Transverse colon (tissue), 4 donors: Measurements from ENCODE around the gene BAAT. TPM values are rescaled to one million over a fixed set of nuclear protein-coding genes. Genes with fewer than 3 reads are reported as not detected.

ENCODE experiments used
- DNase-seq: peaks from one replicate; pipeline ENCODE4 v3.0.0-alpha.2; 2019
- H3K27ac ChIP-seq, 4 donors: fragments of 200-600 bp; sonication (generic); 2 replicates each; pipeline ENCODE4 v1.5.1; 2016 to 2018; ENCODE audit warnings: inconsistent platforms in 4 of 4
- H3K27me3 ChIP-seq: fragments of 200-600 bp; sonication (generic); 2 replicates; pipeline ENCODE4 v1.5.1; 2017; ENCODE audit warnings: inconsistent platforms
- H3K36me3 ChIP-seq, 4 donors: fragments of 200-600 bp; sonication (generic); 2 replicates each; pipeline ENCODE4 v1.5.1; 2017 to 2019; ENCODE audit warnings: inconsistent platforms in 4 of 4
- H3K4me1 ChIP-seq, 4 donors: fragments of 200-600 bp; sonication (generic); 2 replicates each; pipeline ENCODE4 v1.5.1; 2017 to 2020; ENCODE audit warnings: inconsistent platforms in 4 of 4
- H3K4me3 ChIP-seq, 4 donors: fragments of 200-600 bp; sonication (generic); 1 replicate in 1 of 4; 2 replicates in 3 of 4; pipeline versions ENCODE4 v1.5.1 to v1.6.1; 2017 to 2019; ENCODE audit warnings: inconsistent platforms in 4 of 4
- H3K9me3 ChIP-seq, 2 donors: fragments of 200-600 bp; sonication (generic); 2 replicates each; pipeline ENCODE4 v1.5.1; 2017 to 2019; ENCODE audit warnings: inconsistent platforms in 2 of 2
- EP300 ChIP-seq: sonication (generic); formaldehyde crosslinking; IDR thresholded peaks from one replicate; pipeline ENCODE4 v1.6.1; 2017; ENCODE audit warnings: antibody characterized with exemption, low read depth
- POLR2A ChIP-seq: fragments of 450-650 bp; IDR thresholded peaks from one replicate; pipeline ENCODE4 v1.6.1; 2016; ENCODE audit warnings: antibody characterized with exemption, mild to moderate bottlenecking, moderate library complexity
- POLR2AphosphoS5 ChIP-seq, 3 donors: sonication (generic); formaldehyde crosslinking; IDR thresholded peaks; one replicate each; pipeline ENCODE4 v1.6.1; 2016; ENCODE audit warnings: antibody characterized with exemption in 3 of 3
- WGBS, 2 donors: methylation state at CpG; one replicate each; pipeline ENCODE4 v1.1.5; 2018; ENCODE audit warnings: low coverage in 1 of 2; 5-methylcytosine and 5-hydroxymethylcytosine counted together
- in situ Hi-C, 4 donors: fragments of 200-750 bp; cut with MboI; loops; one replicate each; pipeline versions ENCODE4 v1.15.0 to v1.15.1; 2017; ENCODE audit warnings: low sequenced_read_pairs in 3 of 4, low pct_ligation_motif_present in 1 of 4, low pct_unique_long_range_greater_than_20kb in 1 of 4
- intact Hi-C: fragments of 100-400 bp; cut with DNase I; formaldehyde crosslinking; loops from one replicate; pipeline ENCODE4 v1.15.1; 2023; ENCODE audit warnings: low total_unique reads
- total RNA-seq, 4 donors: library from RNA; depleted of rRNA; stranded (reverse); fragments of >200 nt; gene quantifications; one replicate each; pipeline ENCODE4 v1.1.0, GENCODE V29; 2016
- TF ChIP-seq, protein P1 (sequence below), 5 experiments: fragments of 200-600 bp in 3 of 5; fragments of 450-650 bp in 2 of 5; sonication (generic) in 3 of 5; IDR thresholded peaks; 1 replicate in 2 of 5; 2 replicates in 3 of 5; pipeline ENCODE4 v1.5.1; 2016 to 2017; ENCODE audit warnings: antibody characterized with exemption in 5 of 5, inconsistent platforms in 3 of 5, mild to moderate bottlenecking in 2 of 5, moderate library complexity in 1 of 5

Gene BAAT
- total RNA-seq, 4 donors from 2014 or later, result 0.14 TPM; not detected in 3

DNA sequence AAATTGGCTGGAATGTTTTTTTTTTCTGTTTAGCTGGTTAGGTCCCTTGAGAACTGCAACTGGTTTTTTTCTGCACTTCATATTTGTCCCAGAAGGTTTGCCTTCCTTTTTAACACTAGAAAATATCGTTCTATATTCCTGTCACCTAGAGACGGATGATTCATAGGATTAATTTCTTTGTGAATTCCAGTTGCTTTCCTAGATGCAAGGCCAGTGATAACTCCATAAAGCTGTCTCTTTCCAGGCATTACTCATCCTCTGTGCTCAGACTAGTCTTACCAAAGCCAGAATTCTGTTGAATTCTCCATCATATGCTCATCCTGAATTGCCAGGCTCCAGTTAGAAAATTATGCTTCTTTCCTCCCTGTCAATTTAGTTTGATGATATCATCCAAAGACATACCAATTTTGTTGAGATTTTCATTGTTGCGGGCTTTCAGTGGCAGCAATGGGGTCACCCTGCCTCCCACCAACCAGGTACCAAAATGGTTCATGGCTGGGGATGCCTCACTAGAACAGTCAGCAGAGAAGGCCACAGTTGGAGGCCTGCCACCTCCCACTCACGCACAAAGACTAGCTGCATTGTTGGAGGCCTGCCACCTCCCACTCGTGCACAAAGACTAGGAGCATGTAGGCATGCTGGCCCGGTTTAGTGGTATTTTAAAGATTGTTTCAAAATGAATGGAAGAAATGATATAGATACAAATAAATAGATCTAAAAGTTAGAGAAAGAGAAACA is 8.5 kb downstream of the BAAT start:
- H3K27ac ChIP-seq, result no peak overlapping the region
- H3K4me1 ChIP-seq, result no peaks in the 10 kb centered on the region
- no peaks in the 10 kb centered on the region for H3K27me3 ChIP-seq
- H3K4me3 ChIP-seq, result no peak overlapping the region
- WGBS, 2 donors, result 80 to 90% methylated on average over 3 to 6 of the region's 6 CpGs
- in situ Hi-C loops, result no loop called here
- intact Hi-C loops, result no loop called here
- peaks cover 0 to 3% of the 10 kb centered on the region in 2 donors for H3K9me3 ChIP-seq
- H3K36me3 ChIP-seq, result no peaks in the 10 kb centered on the region
- TF ChIP-seq, protein P1, sequence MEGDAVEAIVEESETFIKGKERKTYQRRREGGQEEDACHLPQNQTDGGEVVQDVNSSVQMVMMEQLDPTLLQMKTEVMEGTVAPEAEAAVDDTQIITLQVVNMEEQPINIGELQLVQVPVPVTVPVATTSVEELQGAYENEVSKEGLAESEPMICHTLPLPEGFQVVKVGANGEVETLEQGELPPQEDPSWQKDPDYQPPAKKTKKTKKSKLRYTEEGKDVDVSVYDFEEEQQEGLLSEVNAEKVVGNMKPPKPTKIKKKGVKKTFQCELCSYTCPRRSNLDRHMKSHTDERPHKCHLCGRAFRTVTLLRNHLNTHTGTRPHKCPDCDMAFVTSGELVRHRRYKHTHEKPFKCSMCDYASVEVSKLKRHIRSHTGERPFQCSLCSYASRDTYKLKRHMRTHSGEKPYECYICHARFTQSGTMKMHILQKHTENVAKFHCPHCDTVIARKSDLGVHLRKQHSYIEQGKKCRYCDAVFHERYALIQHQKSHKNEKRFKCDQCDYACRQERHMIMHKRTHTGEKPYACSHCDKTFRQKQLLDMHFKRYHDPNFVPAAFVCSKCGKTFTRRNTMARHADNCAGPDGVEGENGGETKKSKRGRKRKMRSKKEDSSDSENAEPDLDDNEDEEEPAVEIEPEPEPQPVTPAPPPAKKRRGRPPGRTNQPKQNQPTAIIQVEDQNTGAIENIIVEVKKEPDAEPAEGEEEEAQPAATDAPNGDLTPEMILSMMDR (IDR thresholded peaks at IDR 0.05), result no peak
- TF ChIP-seq EP300, result no peak
- TF ChIP-seq POLR2AphosphoS5 (IDR thresholded peaks at IDR 0.05), result no peak
- TF ChIP-seq POLR2A, result no peak
- DNase-seq, result no peak

DNA sequence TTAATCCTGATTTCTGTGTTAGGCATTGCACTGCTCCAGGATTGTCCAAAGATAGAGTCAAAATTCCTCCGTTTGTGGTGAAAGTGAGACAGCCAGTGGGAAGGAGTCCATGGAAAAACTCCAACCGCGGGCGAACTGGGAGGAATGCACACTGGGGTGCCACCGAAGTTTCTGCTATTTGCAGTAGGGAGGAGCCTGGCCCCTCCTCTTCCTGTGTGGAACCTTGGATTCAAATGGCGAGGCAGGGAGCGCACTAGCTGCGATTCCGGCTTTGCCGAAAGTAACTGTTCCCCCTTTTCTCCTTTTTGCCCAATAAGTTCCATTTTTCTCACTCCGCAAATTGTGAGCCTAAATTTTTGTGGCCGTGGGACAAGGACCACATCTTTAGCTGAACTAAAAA is 9.3 kb downstream of the BAAT start:
- TF ChIP-seq POLR2A (no peak), POLR2AphosphoS5 (IDR thresholded peaks at IDR 0.05) (no peak), EP300 (no peak)
- TF ChIP-seq, protein P1 (IDR thresholded peaks at IDR 0.05), result no peak
- Histone ChIP-seq H3K4me3 (no peak overlapping the region), H3K27me3 (no peaks in the 10 kb centered on the region), H3K4me1 (no peaks in the 10 kb centered on the region), H3K9me3 (peaks cover 0 to 3% of the 10 kb centered on the region in 2 donors), H3K36me3 (no peaks in the 10 kb centered on the region), H3K27ac (no peak overlapping the region)
- WGBS, 2 donors, result 88 to 89% methylated on average over 6 to 12 of the region's 12 CpGs
- in situ Hi-C loops, result no loop called here
- DNase-seq, result no peak
- intact Hi-C loops, result no loop called here

DNA sequence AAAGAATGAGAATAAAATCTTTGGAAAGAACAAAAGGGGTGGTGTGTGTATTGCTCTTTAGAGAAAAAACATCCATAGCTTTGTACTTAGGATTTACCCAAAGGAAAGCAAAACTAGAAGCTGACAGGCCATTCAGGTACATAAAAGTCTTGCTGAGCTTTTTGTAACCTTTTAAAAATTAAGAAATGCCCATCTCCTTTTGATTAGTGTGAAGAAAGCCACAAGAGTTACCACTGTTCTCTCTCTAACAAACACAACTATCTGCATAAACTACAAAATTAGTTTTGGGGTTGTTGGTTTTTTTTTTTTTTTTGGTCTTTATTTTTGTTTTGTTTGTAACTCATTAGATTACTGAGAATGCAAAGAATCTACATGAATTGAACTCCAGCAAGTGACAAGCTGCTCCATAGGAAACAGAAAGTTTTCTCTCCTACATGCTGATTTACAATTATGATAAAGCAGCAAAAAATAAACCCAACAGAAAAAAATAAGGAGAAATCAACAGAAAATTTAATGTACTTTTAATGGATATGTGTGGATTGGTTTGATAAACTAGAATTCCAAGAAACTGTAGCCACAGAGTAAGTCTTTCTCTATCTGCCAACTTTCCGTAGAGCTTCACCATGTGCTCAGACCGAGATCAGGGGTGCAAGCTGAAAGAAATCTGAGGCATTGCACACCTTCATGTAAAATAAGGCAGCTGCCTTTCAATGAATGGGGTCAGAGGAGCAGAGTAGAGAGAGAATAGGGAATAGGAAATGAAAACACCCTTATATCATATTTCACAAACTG is 12.3 kb downstream of the BAAT start:
- Histone ChIP-seq H3K27ac (no peak overlapping the region), H3K4me3 (no peak overlapping the region), H3K4me1 (no peaks in the 10 kb centered on the region), H3K27me3 (no peaks in the 10 kb centered on the region), H3K9me3 (peaks cover 0 to 3% of the 10 kb centered on the region in 2 donors), H3K36me3 (no peaks in the 10 kb centered on the region)
- TF ChIP-seq POLR2A (no peak), POLR2AphosphoS5 (IDR thresholded peaks at IDR 0.05) (no peak), EP300 (no peak)
- TF ChIP-seq, protein P1 (IDR thresholded peaks at IDR 0.05), result no peak
- in situ Hi-C loops (no loop called here), intact Hi-C loops (no loop called here)
- 71 to 83% methylated on average over 2 of the region's 2 CpGs for WGBS, 2 donors
- DNase-seq, result no peak

DNA sequence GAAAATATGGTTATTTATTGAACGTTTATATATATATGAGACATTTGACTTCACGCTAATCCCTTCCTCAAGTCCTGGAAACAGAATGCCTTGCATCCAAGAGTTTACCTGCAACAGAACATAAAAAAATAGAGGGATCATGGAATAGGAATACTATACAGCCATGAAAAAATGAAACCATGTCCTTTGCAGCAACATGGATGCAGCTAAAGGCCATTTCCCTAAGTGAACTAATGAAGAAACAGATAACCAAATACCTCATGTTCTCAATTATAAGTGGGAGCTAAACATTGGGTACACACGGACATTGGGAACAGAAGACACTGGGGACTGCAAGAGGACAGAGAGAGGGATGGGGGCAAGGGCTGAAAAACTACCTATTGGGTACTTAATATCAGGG is 13.0 kb downstream of the BAAT start:
- no peaks in the 10 kb centered on the region for H3K27me3 ChIP-seq
- no peaks in the 10 kb centered on the region for H3K4me1 ChIP-seq
- no peak overlapping the region for H3K4me3 ChIP-seq
- H3K27ac ChIP-seq, result no peak overlapping the region
- in situ Hi-C loops, result no loop called here
- 93 to 95% methylated on average over 3 of the region's 3 CpGs for WGBS, 2 donors
- intact Hi-C loops, result no loop called here
- peaks cover 0 to 3% of the 10 kb centered on the region in 2 donors for H3K9me3 ChIP-seq
- no peaks in the 10 kb centered on the region for H3K36me3 ChIP-seq
- TF ChIP-seq, protein P1 (IDR thresholded peaks at IDR 0.05), result no peak
- TF ChIP-seq POLR2A (no peak), POLR2AphosphoS5 (IDR thresholded peaks at IDR 0.05) (no peak), EP300 (no peak)
- DNase-seq, result no peak
